ENCODE results near the gene DAND5.

- TF ChIP-seq CTCF (IDR thresholded peaks at IDR 0.05) (no peak), POLR2A (IDR thresholded peaks at IDR 0.05) (no peak), EP300 (IDR thresholded peaks at IDR 0.05) (no peak)
These were observed 34.9 kb downstream of the DAND5 start for GRCh38 chr19:13004273-13004672.

All from ovary (tissue), 3 donors.